GM18907 (cell line): ENCODE results near the gene MARCHF11.

Experiments used
- ATAC-seq: cut with Tn5 transposase; IDR thresholded peaks from one replicate; pipeline ENCODE4 v1.9.1; 2021; ENCODE audit warnings: mild to moderate bottlenecking, moderate library complexity; ENCODE audit not compliant: unreplicated experiment

The MARCHF11 gene

GRCh38 chr5:16135003-16135402 lies 44.6 kb downstream of the MARCHF11 start:
- no peak for ATAC-seq

GRCh38 chr5:16134204-16134603 lies 45.4 kb downstream of the MARCHF11 start:
- no peak for ATAC-seq

- ATAC-seq = no peak
Observed at GRCh38 chr5:16131878-16132277, 47.7 kb downstream of the MARCHF11 start.

- ATAC-seq = no peak
Observed at GRCh38 chr5:16128944-16129343, 50.6 kb downstream of the MARCHF11 start.

GRCh38 chr5:16127865-16128544 lies 51.6 kb downstream of the MARCHF11 start:
- no peak for ATAC-seq

GRCh38 chr5:16120579-16120978 lies 59.0 kb downstream of the MARCHF11 start:
- no peak for ATAC-seq

GRCh38 chr5:16119790-16120189 lies 59.8 kb downstream of the MARCHF11 start:
- no peak for ATAC-seq

GRCh38 chr5:16115140-16115539 lies 64.5 kb downstream of the MARCHF11 start:
- no peak for ATAC-seq

- ATAC-seq = no peak
Observed at GRCh38 chr5:16108418-16108817, 71.2 kb downstream of the MARCHF11 start.

- ATAC-seq = no peak
Observed at GRCh38 chr5:16104961-16105360, 74.6 kb downstream of the MARCHF11 start.

GRCh38 chr5:16095612-16096011 lies 84.0 kb downstream of the MARCHF11 start:
- no peak for ATAC-seq

GRCh38 chr5:16090270-16090669 lies 89.3 kb downstream of the MARCHF11 start:
- no peak for ATAC-seq

GRCh38 chr5:16082982-16083381 lies 96.6 kb downstream of the MARCHF11 start:
- no peak for ATAC-seq

GRCh38 chr5:16082053-16082452 lies 97.5 kb downstream of the MARCHF11 start:
- no peak for ATAC-seq

- ATAC-seq = no peak
Observed at GRCh38 chr5:16081376-16081955, 98.1 kb downstream of the MARCHF11 start.

- ATAC-seq = no peak
Observed at GRCh38 chr5:16076657-16077056, 102.9 kb downstream of the MARCHF11 start.

GRCh38 chr5:16074358-16074757 lies 105.2 kb downstream of the MARCHF11 start:
- ATAC-seq = no peak

- no peak for ATAC-seq
Observed at GRCh38 chr5:16072616-16073015, 107.0 kb downstream of the MARCHF11 start.

GRCh38 chr5:16067415-16067814 lies 112.2 kb downstream of the MARCHF11 start:
- ATAC-seq = no peak

- ATAC-seq = no peak
Observed at GRCh38 chr5:16066810-16067209, 112.8 kb downstream of the MARCHF11 start.

- no peak for ATAC-seq
Observed at GRCh38 chr5:16066320-16066719, 113.3 kb downstream of the MARCHF11 start.

GRCh38 chr5:16065831-16066230 lies 113.8 kb downstream of the MARCHF11 start:
- ATAC-seq = no peak
